ENCODE data around the gene MTFR2. TPM values are rescaled to one million over a fixed set of nuclear protein-coding genes. Genes with fewer than 3 reads are reported as not detected.

The MTFR2 gene
- total and polyA plus RNA-seq, 3 experiments from 2014 or later, result 0.69 to 21.7 (median 18.8) TPM

DNA sequence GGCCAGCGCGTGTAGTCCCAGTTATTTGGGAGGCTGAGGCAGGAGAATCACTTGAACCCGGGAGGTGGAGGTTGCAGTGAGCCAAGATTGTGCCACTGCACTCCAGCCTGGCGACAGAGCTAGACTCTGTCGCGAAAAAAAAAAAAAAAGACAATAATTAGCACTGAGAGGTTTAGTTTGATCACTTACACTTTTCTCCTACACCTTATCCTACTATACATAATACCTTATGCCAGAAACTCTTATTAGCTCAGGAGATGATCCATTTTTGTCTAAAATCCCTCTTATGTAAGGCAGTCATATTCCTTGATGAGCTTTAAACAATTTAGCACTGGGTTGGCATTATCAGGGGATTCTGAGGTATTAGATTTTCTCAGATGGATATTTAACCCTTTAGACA is 3.6 kb upstream of the MTFR2 start:
- no peaks in the 10 kb centered on the region for H3K27me3 ChIP-seq (ENCODE audit: insufficient read depth, low read length, poor library complexity, severe bottlenecking)
- peaks cover 19% of the 10 kb centered on the region for H3K4me1 ChIP-seq (ENCODE audit: insufficient read depth, low read length)
- H3K36me3 ChIP-seq (ENCODE audit: insufficient read depth, low read length), result peaks cover 11% of the 10 kb centered on the region
- H3K4me3 Mint-ChIP-seq, result no peak overlapping the region
- peaks cover 0 to 29% (median 0%) of the 10 kb centered on the region in 3 donors for H3K36me3 Mint-ChIP-seq
- peak overlapping the region in 1 of 8 donors; percentile 9 for H3K27ac Mint-ChIP-seq
- ChIA-PET CTCF (interaction anchor here (0.8 to 1.7 kb wide), 2 partner anchors 28 to 1058 kb away, joined by 3 read pairs; no protein-coding TSS in a partner anchor), POLR2A (interaction anchor here (0.7 to 0.9 kb wide), 3 partner anchors 10 to 36 kb away, joined by 3 to 4 read pairs (median 3); partner anchors contain the start of gene BCLAF1)
- peaks cover 30 to 44% (median 40%) of the 10 kb centered on the region in 3 donors for H3K4me1 Mint-ChIP-seq
- H3K27ac ChIP-seq (ENCODE audit: low read depth, low read length), result no peak overlapping the region
- no peak overlapping the region for H3K4me3 ChIP-seq (ENCODE audit: low read length)
- H3K9me3 ChIP-seq (ENCODE audit: low read length), result no peaks in the 10 kb centered on the region
- H3K9me3 Mint-ChIP-seq, result no peaks in the 10 kb centered on the region
- DNase-seq, result no peak
- peaks cover 0 to 2% of the 10 kb centered on the region in 2 donors for H3K27me3 Mint-ChIP-seq

GRCh38 chr6:136252441-136252840 is 2.3 kb upstream of the MTFR2 start:
- CTCF ChIA-PET, result interaction anchor here (0.9 to 3.6 kb wide), 3 partner anchors 26 to 65 kb away, joined by 4 to 21 read pairs (median 4); partner anchors contain the start of gene BCLAF1
- Mint-ChIP-seq H3K27ac (peak overlapping the region in 4 of 8 donors; percentile 2 to 67 (median 48)), H3K4me1 (peaks cover 31 to 46% (median 40%) of the 10 kb centered on the region in 3 donors), H3K4me3 (peak overlapping the region in 1 of 7 donors; percentile 93), H3K36me3 (peaks cover 0 to 19% (median 0%) of the 10 kb centered on the region in 3 donors), H3K9me3 (no peaks in the 10 kb centered on the region), H3K27me3 (peaks cover 0 to 2% of the 10 kb centered on the region in 2 donors)
- no peak for DNase-seq
- Histone ChIP-seq H3K27ac (ENCODE audit: low read depth, low read length) (no peak overlapping the region), H3K27me3 (ENCODE audit: insufficient read depth, low read length, poor library complexity, severe bottlenecking) (no peaks in the 10 kb centered on the region), H3K4me1 (ENCODE audit: insufficient read depth, low read length) (peaks cover 19% of the 10 kb centered on the region), H3K4me3 (ENCODE audit: low read length) (no peak overlapping the region), H3K36me3 (ENCODE audit: insufficient read depth, low read length) (peaks cover 5% of the 10 kb centered on the region), H3K9me3 (ENCODE audit: low read length) (no peaks in the 10 kb centered on the region)
- POLR2A ChIA-PET, result interaction anchor here (4.6 kb wide), 1 partner anchor 36 kb away, joined by 74 read pairs; the partner anchor contains the start of gene BCLAF1

- Mint-ChIP-seq H3K4me3 (peak overlapping the region; percentile 93 to 97 (median 93)), H3K36me3 (peaks cover 0 to 10% (median 0%) of the 10 kb centered on the region in 3 donors), H3K27me3 (peaks cover 0 to 2% of the 10 kb centered on the region in 2 donors), H3K4me1 (peaks cover 31 to 46% (median 40%) of the 10 kb centered on the region in 3 donors), H3K27ac (peak overlapping the region in 4 of 8 donors; percentile 45 to 91 (median 82)), H3K9me3 (no peaks in the 10 kb centered on the region)
- ChIA-PET CTCF (interaction anchor here (1.1 to 3.6 kb wide), 4 partner anchors 25 to 66 kb away, joined by 4 to 21 read pairs (median 8); partner anchors contain the start of gene BCLAF1), POLR2A (interaction anchor here (4.6 kb wide), 1 partner anchor 37 kb away, joined by 74 read pairs; the partner anchor contains the start of gene BCLAF1)
- no peaks in the 10 kb centered on the region for H3K9me3 ChIP-seq (ENCODE audit: low read length)
- H3K27me3 ChIP-seq (ENCODE audit: insufficient read depth, low read length, poor library complexity, severe bottlenecking), result no peaks in the 10 kb centered on the region
- DNase-seq, result no peak
- H3K4me1 ChIP-seq (ENCODE audit: insufficient read depth, low read length), result peaks cover 19% of the 10 kb centered on the region
- no peaks in the 10 kb centered on the region for H3K36me3 ChIP-seq (ENCODE audit: insufficient read depth, low read length)
- H3K4me3 ChIP-seq (ENCODE audit: low read length), result peak overlapping the region; percentile 82
- peak overlapping the region; percentile 52 for H3K27ac ChIP-seq (ENCODE audit: low read depth, low read length)
Measured at GRCh38 chr6:136251394-136251793, 1.3 kb upstream of the MTFR2 start.

GRCh38 chr6:136250686-136251008 is 536 bp upstream of the MTFR2 start:
- Mint-ChIP-seq H3K9me3 (no peaks in the 10 kb centered on the region), H3K27me3 (peaks cover 0 to 2% of the 10 kb centered on the region in 2 donors), H3K36me3 (peaks cover 0 to 10% (median 0%) of the 10 kb centered on the region in 3 donors), H3K27ac (peak overlapping the region; percentile 27 to 91 (median 58)), H3K4me3 (peak overlapping the region; percentile 93 to 97 (median 93)), H3K4me1 (peaks cover 31 to 46% (median 40%) of the 10 kb centered on the region in 3 donors)
- no peak for DNase-seq
- no peaks in the 10 kb centered on the region for H3K36me3 ChIP-seq (ENCODE audit: insufficient read depth, low read length)
- H3K27me3 ChIP-seq (ENCODE audit: insufficient read depth, low read length, poor library complexity, severe bottlenecking), result no peaks in the 10 kb centered on the region
- CTCF ChIA-PET, result interaction anchor here (0.9 to 3.6 kb wide), 4 partner anchors 23 to 67 kb away, joined by 3 to 21 read pairs (median 8); partner anchors contain the start of gene BCLAF1
- H3K9me3 ChIP-seq (ENCODE audit: low read length), result no peaks in the 10 kb centered on the region
- H3K4me3 ChIP-seq (ENCODE audit: low read length), result peak overlapping the region; percentile 82
- H3K4me1 ChIP-seq (ENCODE audit: insufficient read depth, low read length), result peaks cover 19% of the 10 kb centered on the region
- POLR2A ChIA-PET, result interaction anchor here (4.6 kb wide), 1 partner anchor 38 kb away, joined by 74 read pairs; the partner anchor contains the start of gene BCLAF1
- peak overlapping the region; percentile 52 for H3K27ac ChIP-seq (ENCODE audit: low read depth, low read length)

DNA sequence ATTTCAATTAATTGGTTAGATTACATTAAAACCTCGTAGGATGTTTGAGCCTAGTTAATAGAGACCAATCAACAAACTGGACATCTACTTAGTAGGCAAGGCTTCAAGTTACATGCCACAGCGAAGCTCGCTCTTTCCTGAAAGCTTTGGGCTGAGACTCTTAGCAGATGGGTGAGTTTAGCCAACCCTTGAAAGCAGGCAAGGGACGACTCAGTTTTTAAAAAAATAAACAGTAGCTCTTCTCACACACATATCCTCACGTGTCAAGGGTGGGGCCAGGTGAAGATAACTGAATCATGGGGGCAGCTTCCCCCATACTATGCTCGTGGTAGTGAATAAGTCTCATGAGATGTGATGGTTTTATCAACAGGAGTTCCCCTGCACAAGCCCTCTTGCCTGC is 775 bp downstream of the MTFR2 start:
- CTCF ChIA-PET, result interaction anchor here (3.0 to 3.6 kb wide), 2 partner anchors 40 to 68 kb away, joined by 10 to 21 read pairs; partner anchors contain the start of gene BCLAF1

GRCh38 chr6:136244061-136244616 is 6.0 kb downstream of the MTFR2 start:
- H3K27ac Mint-ChIP-seq, result no peak overlapping the region
- no peak overlapping the region for H3K4me3 ChIP-seq (ENCODE audit: low read length)
- H3K36me3 ChIP-seq (ENCODE audit: insufficient read depth, low read length), result no peaks in the 10 kb centered on the region
- peaks cover 3% of the 10 kb centered on the region for H3K4me1 ChIP-seq (ENCODE audit: insufficient read depth, low read length)
- no peaks in the 10 kb centered on the region for H3K27me3 Mint-ChIP-seq
- no peak for DNase-seq
- no peak overlapping the region for H3K27ac ChIP-seq (ENCODE audit: low read depth, low read length)
- no peaks in the 10 kb centered on the region for H3K9me3 ChIP-seq (ENCODE audit: low read length)
- H3K27me3 ChIP-seq (ENCODE audit: insufficient read depth, low read length, poor library complexity, severe bottlenecking), result no peaks in the 10 kb centered on the region
- ChIA-PET POLR2A (interaction anchor here (0.7 kb wide), 1 partner anchor 709 kb away, joined by 6 read pairs; no protein-coding TSS in a partner anchor), CTCF (no interaction called here)
- no peaks in the 10 kb centered on the region for H3K9me3 Mint-ChIP-seq
- H3K4me3 Mint-ChIP-seq, result no peak overlapping the region
- H3K4me1 Mint-ChIP-seq, result peaks cover 4 to 6% (median 5%) of the 10 kb centered on the region in 3 donors
- peaks cover 0 to 3% (median 2%) of the 10 kb centered on the region in 3 donors for H3K36me3 Mint-ChIP-seq

More for the DNA sequence above, 775 bp downstream of the MTFR2 start:
- H3K27me3 ChIP-seq (ENCODE audit: insufficient read depth, low read length, poor library complexity, severe bottlenecking), result no peaks in the 10 kb centered on the region
- no peaks in the 10 kb centered on the region for H3K36me3 ChIP-seq (ENCODE audit: insufficient read depth, low read length)
- no peak for DNase-seq
- H3K4me3 Mint-ChIP-seq, result peak overlapping the region; percentile 93 to 97 (median 93)
- peaks cover 0 to 8% (median 0%) of the 10 kb centered on the region in 3 donors for H3K36me3 Mint-ChIP-seq
- H3K4me3 ChIP-seq (ENCODE audit: low read length), result peak overlapping the region; percentile 82
- no peaks in the 10 kb centered on the region for H3K9me3 Mint-ChIP-seq
- peak overlapping the region in 4 of 8 donors; percentile 16 to 91 (median 61) for H3K27ac Mint-ChIP-seq
- peaks cover 0 to 2% of the 10 kb centered on the region in 2 donors for H3K27me3 Mint-ChIP-seq
- no peak overlapping the region for H3K27ac ChIP-seq (ENCODE audit: low read depth, low read length)
- H3K4me1 Mint-ChIP-seq, result peaks cover 31 to 46% (median 40%) of the 10 kb centered on the region in 3 donors
- H3K4me1 ChIP-seq (ENCODE audit: insufficient read depth, low read length), result peaks cover 19% of the 10 kb centered on the region
- no peaks in the 10 kb centered on the region for H3K9me3 ChIP-seq (ENCODE audit: low read length)
- POLR2A ChIA-PET, result interaction anchor here (4.6 kb wide), 1 partner anchor 39 kb away, joined by 74 read pairs; the partner anchor contains the start of gene BCLAF1

DNA sequence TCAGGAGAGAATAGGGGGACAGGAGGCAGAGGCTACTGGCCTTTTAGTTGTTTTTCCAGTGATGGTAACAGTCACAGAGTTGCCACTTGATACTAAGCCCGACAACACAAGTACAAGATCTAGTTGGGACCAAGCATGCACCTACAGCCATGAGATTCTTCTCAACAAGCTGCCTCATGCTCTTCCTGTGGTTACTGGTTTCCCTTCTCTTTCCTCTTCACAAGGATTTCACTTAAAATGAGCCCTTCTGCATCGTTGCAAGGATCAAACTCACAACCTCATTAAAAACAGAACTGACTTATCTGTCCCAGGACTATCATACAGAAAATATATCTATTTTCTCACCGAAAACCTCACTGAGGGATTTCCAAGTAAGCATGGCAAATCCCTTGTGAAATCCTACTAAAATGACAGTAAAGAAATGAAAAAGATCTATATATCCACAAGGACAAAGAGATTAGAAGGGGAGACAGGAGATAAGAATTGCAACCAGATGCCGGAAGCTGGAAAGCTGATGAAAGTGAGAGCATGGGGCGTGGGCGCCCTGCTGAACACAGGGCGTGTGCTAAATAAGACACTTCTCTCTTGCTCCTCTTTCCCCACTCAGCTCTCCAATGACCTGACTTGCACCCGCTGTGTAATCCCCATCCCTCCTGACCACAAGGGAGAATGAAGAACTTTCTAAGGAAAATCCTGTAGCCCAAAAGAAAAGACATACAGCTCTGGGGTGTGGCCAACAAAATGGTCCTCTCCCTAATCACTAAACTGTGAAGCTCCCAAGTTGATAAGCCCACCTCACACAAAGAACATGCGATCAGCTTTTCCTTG is 13.4 kb downstream of the MTFR2 start:
- H3K4me1 Mint-ChIP-seq, result peaks cover 0 to 9% (median 0%) of the 10 kb centered on the region in 3 donors
- no peaks in the 10 kb centered on the region for H3K9me3 ChIP-seq (ENCODE audit: low read length)
- H3K4me3 ChIP-seq (ENCODE audit: low read length), result no peak overlapping the region
- no peak for DNase-seq
- H3K27ac Mint-ChIP-seq, result peak overlapping the region in 1 of 8 donors; percentile 33
- H3K4me1 ChIP-seq (ENCODE audit: insufficient read depth, low read length), result no peaks in the 10 kb centered on the region
- H3K27me3 Mint-ChIP-seq, result no peaks in the 10 kb centered on the region
- peak overlapping the region; percentile 31 for H3K27ac ChIP-seq (ENCODE audit: low read depth, low read length)
- H3K36me3 Mint-ChIP-seq, result peaks cover 0 to 9% (median 2%) of the 10 kb centered on the region in 3 donors
- no peaks in the 10 kb centered on the region for H3K9me3 Mint-ChIP-seq
- ChIA-PET CTCF (interaction anchor here (1.6 to 2.1 kb wide), 2 partner anchors 10 to 53 kb away, joined by 3 to 13 read pairs; partner anchors contain the start of gene BCLAF1), POLR2A (no interaction called here)
- H3K4me3 Mint-ChIP-seq, result no peak overlapping the region
- H3K27me3 ChIP-seq (ENCODE audit: insufficient read depth, low read length, poor library complexity, severe bottlenecking), result no peaks in the 10 kb centered on the region
- no peaks in the 10 kb centered on the region for H3K36me3 ChIP-seq (ENCODE audit: insufficient read depth, low read length)

Measured in CD8-positive, alpha-beta memory T cell (primary cell).